Endothelial cell of umbilical vein (primary cell): ENCODE results near the gene NES.

Experiments
- EZH2 ChIP-seq: IDR thresholded peaks from 2 replicates; pipeline ENCODE4 v1.6.1; 2012; ENCODE audit warnings: borderline replicate concordance, low read depth, mild to moderate bottlenecking, moderate library complexity, low read length, inconsistent platforms; ENCODE audit not compliant: severe bottlenecking
- FOS ChIP-seq: IDR thresholded peaks from 2 replicates; pipeline ENCODE4 v1.6.1; 2011; ENCODE audit warnings: mild to moderate bottlenecking, low read length, moderate library complexity, borderline replicate concordance; ENCODE audit not compliant: insufficient read depth
- GATA2 ChIP-seq: IDR thresholded peaks from 2 replicates; pipeline ENCODE4 v1.7.0; 2011; ENCODE audit warnings: low read depth, mild to moderate bottlenecking, moderate library complexity, mixed read lengths, low read length; ENCODE audit not compliant: insufficient read length, insufficient read depth
- JUN ChIP-seq: IDR thresholded peaks from 2 replicates; pipeline ENCODE4 v1.6.1; 2011; ENCODE audit warnings: borderline replicate concordance, low read depth; ENCODE audit not compliant: insufficient read length, insufficient read depth
- POLR2A ChIP-seq: IDR thresholded peaks from 2 replicates; pipeline ENCODE4 v1.6.1; 2012; ENCODE audit warnings: low read depth, mild to moderate bottlenecking, control low read depth, low read length
- POLR2AphosphoS5 ChIP-seq: IDR thresholded peaks from 2 replicates; pipeline ENCODE4 v1.6.1; 2012; ENCODE audit warnings: low read depth, mild to moderate bottlenecking, control low read depth, low read length, moderate library complexity; ENCODE audit not compliant: insufficient read depth
- TF ChIP-seq, protein P1 (sequence below), 2 donors: IDR thresholded peaks; 1 replicate in 1 of 2; 2 replicates in 1 of 2; pipeline ENCODE4 v1.5.1; 2011; ENCODE audit warnings: low read length in 2 of 2, mild to moderate bottlenecking in 2 of 2, moderate library complexity in 2 of 2, control low read depth in 1 of 2, inconsistent platforms in 1 of 2, low read depth in 1 of 2; ENCODE audit not compliant: insufficient read depth in 1 of 2; ENCODE audit errors: extremely low read depth in 1 of 2
- TF ChIP-seq, protein P2 (sequence below): IDR thresholded peaks from 2 replicates; pipeline ENCODE4 v1.6.1; 2011; ENCODE audit not compliant: insufficient read depth, insufficient read length

DNA sequence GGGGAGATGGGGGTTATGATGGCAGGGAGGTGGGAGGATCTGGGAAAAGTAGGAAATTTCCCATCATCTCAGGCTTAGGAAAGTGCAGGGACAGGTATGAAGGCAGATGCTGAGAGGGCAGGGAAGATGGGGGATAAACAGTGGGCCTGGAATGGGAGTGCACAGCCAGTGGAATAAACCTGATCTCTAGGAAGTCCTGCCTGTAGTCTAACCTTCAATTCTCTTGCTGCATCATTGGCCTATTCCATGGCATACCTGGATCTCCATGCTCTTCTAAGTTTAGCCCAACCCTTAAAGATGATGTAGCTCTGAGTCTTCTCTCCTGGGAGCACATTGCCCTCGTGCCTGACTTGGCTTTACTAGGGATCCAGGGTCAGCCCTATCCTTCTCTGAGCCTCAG, 32.6 kb downstream of the NES start:
- TF ChIP-seq POLR2AphosphoS5 (no peak), POLR2A (no peak), EZH2 (no peak), GATA2 (no peak), FOS (no peak), JUN (no peak)
- TF ChIP-seq, protein P1, sequence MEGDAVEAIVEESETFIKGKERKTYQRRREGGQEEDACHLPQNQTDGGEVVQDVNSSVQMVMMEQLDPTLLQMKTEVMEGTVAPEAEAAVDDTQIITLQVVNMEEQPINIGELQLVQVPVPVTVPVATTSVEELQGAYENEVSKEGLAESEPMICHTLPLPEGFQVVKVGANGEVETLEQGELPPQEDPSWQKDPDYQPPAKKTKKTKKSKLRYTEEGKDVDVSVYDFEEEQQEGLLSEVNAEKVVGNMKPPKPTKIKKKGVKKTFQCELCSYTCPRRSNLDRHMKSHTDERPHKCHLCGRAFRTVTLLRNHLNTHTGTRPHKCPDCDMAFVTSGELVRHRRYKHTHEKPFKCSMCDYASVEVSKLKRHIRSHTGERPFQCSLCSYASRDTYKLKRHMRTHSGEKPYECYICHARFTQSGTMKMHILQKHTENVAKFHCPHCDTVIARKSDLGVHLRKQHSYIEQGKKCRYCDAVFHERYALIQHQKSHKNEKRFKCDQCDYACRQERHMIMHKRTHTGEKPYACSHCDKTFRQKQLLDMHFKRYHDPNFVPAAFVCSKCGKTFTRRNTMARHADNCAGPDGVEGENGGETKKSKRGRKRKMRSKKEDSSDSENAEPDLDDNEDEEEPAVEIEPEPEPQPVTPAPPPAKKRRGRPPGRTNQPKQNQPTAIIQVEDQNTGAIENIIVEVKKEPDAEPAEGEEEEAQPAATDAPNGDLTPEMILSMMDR (IDR thresholded peaks at IDR 0.05; ENCODE audit: extremely low read depth in 1 of 2, insufficient read depth in 1 of 2, low read depth in 1 of 2, low read length in 2 of 2): no peak
- TF ChIP-seq, protein P2, sequence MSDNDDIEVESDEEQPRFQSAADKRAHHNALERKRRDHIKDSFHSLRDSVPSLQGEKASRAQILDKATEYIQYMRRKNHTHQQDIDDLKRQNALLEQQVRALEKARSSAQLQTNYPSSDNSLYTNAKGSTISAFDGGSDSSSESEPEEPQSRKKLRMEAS: no peak
